ENCODE data around the gene PTPRA. TPM values are rescaled to one million over a fixed set of nuclear protein-coding genes. Genes with fewer than 3 reads are reported as not detected.

PTPRA gene
- total and polyA plus RNA-seq, 3 experiments from 2014 or later = 51.6 to 57.8 (median 56.9) TPM

DNA sequence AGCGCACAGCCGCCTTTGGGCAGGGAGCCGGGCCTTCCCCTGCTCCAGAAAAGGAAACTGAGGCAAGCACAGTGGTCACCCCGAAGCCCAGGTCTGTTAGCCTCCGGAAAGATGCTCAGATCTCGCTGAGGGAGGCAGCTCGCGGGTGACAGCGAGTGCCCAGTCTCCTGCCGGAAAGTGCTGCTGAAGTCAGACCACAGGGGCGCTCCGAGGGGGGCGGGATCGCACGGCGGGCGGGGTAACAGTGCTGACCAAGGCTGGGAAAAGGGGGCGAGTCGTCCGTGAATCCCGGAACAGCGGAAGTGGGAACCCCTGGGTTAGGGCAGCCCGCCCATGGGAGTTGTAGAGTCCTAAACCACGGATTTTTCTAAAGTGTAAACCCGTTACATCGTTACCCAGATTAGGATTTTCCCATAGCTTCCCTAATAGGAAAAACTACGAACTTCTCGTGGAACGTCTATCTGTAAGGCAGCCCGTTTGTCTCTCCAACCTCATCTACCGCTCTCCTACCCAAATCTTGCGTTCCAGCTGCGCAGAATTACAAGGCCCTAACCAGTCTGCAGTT is 32.2 kb upstream of the PTPRA start:
- POLR2A ChIA-PET = interaction anchor here (0.5 to 1.9 kb wide), 6 partner anchors 30 to 256 kb away, joined by 3 to 8 read pairs (median 5); partner anchors contain the start of gene PTPRA
- H3K27ac ChIP-seq (ENCODE audit: low read depth, low read length) = peak overlapping the region; percentile 52
- peaks cover 0 to 23% (median 9%) of the 10 kb centered on the region in 3 donors for H3K36me3 Mint-ChIP-seq

DNA sequence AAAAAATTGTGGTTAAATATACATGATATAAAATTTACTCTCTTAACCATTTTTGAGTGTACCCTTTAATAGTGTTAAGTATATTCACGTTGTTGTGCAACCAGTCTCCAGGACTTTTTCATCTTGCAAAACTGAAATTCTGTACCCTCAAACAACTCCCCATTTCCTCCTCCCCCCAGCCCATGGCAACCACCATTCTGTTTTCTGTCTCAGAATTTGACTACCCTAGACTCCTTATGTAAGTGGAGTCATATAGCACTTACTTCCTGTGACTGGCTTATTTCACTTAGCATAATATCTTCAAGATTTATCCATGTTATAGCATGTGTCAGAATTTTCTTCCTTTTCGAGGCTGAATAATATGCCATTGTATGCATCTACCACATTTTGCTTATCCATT is 27.7 kb upstream of the PTPRA start:
- Mint-ChIP-seq H3K4me3 (peak overlapping the region in 1 of 7 donors; percentile 51), H3K36me3 (peaks cover 0 to 16% (median 1%) of the 10 kb centered on the region in 3 donors), H3K9me3 (no peaks in the 10 kb centered on the region), H3K27ac (peak overlapping the region in 1 of 8 donors; percentile 24), H3K4me1 (peaks cover 26 to 53% (median 27%) of the 10 kb centered on the region in 3 donors), H3K27me3 (peaks cover 0 to 2% of the 10 kb centered on the region in 2 donors)
- no peak overlapping the region for H3K4me3 ChIP-seq (ENCODE audit: low read length)
- no peaks in the 10 kb centered on the region for H3K27me3 ChIP-seq (ENCODE audit: insufficient read depth, low read length, poor library complexity, severe bottlenecking)
- H3K9me3 ChIP-seq (ENCODE audit: low read length) = no peaks in the 10 kb centered on the region
- peaks cover 11% of the 10 kb centered on the region for H3K4me1 ChIP-seq (ENCODE audit: insufficient read depth, low read length)
- ChIA-PET POLR2A (no interaction called here), CTCF (no interaction called here)
- no peaks in the 10 kb centered on the region for H3K36me3 ChIP-seq (ENCODE audit: insufficient read depth, low read length)
- no peak overlapping the region for H3K27ac ChIP-seq (ENCODE audit: low read depth, low read length)
- DNase-seq = no peak

More for the DNA sequence above, 32.2 kb upstream of the PTPRA start:
- peak in 4 of 5 donors; percentile 27 to 61 (median 39) for DNase-seq
- no peaks in the 10 kb centered on the region for H3K27me3 Mint-ChIP-seq
- no peaks in the 10 kb centered on the region for H3K27me3 ChIP-seq (ENCODE audit: insufficient read depth, low read length, poor library complexity, severe bottlenecking)
- H3K36me3 ChIP-seq (ENCODE audit: insufficient read depth, low read length) = no peaks in the 10 kb centered on the region
- no peaks in the 10 kb centered on the region for H3K9me3 Mint-ChIP-seq
- H3K9me3 ChIP-seq (ENCODE audit: low read length) = no peaks in the 10 kb centered on the region
- CTCF ChIA-PET = interaction anchor here (1.2 to 1.8 kb wide), 3 partner anchors 8 to 88 kb away, joined by 3 to 5 read pairs (median 4); no protein-coding TSS in a partner anchor
- H3K4me1 Mint-ChIP-seq = peaks cover 35 to 62% (median 40%) of the 10 kb centered on the region in 3 donors
- peak overlapping the region; percentile 64 to 93 (median 82) for H3K27ac Mint-ChIP-seq
- H3K4me3 Mint-ChIP-seq = peak overlapping the region; percentile 86 to 95 (median 89)
- peaks cover 23% of the 10 kb centered on the region for H3K4me1 ChIP-seq (ENCODE audit: insufficient read depth, low read length)
- peak overlapping the region; percentile 79 for H3K4me3 ChIP-seq (ENCODE audit: low read length)

DNA sequence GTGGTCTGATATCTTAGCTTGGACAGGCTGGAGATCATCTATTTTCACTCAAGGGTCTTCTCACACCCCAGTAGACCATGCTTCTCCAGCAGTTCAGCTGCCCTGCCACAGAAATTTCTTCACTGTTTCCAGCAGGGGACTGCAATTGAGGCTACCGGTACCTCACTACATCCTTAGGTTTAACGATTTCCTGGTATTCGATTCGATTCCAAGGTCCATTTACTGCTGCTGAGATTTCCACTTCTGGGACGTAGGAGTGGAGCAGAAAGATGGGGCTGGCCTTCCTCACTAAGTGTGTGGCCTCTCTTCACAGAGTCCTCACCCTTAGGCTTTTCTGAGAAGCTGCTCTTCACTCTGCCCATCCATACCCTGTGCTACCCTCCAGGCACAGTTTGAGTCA is 26.6 kb upstream of the PTPRA start:
- DNase-seq = no peak
- Histone ChIP-seq H3K4me1 (ENCODE audit: insufficient read depth, low read length) (peaks cover 4% of the 10 kb centered on the region), H3K27me3 (ENCODE audit: insufficient read depth, low read length, poor library complexity, severe bottlenecking) (no peaks in the 10 kb centered on the region), H3K9me3 (ENCODE audit: low read length) (no peaks in the 10 kb centered on the region), H3K27ac (ENCODE audit: low read depth, low read length) (no peak overlapping the region), H3K36me3 (ENCODE audit: insufficient read depth, low read length) (no peaks in the 10 kb centered on the region), H3K4me3 (ENCODE audit: low read length) (no peak overlapping the region)
- Mint-ChIP-seq H3K4me3 (peak overlapping the region in 1 of 7 donors; percentile 39), H3K4me1 (peaks cover 23 to 50% (median 24%) of the 10 kb centered on the region in 3 donors), H3K36me3 (peaks cover 0 to 11% (median 1%) of the 10 kb centered on the region in 3 donors), H3K27me3 (peaks cover 0 to 2% of the 10 kb centered on the region in 2 donors), H3K27ac (peak overlapping the region in 2 of 8 donors; percentile 25 to 91), H3K9me3 (no peaks in the 10 kb centered on the region)
- ChIA-PET CTCF (no interaction called here), POLR2A (interaction anchor here (0.6 kb wide), 1 partner anchor 58 kb away, joined by 3 read pairs; no protein-coding TSS in a partner anchor)

DNA sequence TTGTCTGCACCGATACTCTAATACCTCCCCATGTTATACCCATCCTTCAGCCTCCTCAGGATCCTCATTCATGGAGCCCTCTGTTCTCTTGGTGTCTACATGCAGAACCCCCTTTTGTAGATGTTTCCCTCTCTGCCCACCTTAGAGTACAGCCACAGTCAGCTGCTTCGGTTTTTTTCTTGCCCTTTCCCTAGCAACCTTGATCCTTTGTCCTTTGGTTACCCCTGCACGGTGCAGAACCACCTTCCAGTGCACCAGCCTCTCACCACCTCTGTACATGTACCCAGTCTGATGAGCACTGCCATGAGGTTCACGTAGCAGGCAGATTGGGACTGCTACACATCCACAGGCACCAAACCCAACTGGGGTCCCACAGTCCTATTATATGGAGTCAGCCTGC is 25.5 kb upstream of the PTPRA start:
- Histone ChIP-seq H3K4me1 (ENCODE audit: insufficient read depth, low read length) (peaks cover 11% of the 10 kb centered on the region), H3K9me3 (ENCODE audit: low read length) (no peaks in the 10 kb centered on the region), H3K36me3 (ENCODE audit: insufficient read depth, low read length) (no peaks in the 10 kb centered on the region), H3K27me3 (ENCODE audit: insufficient read depth, low read length, poor library complexity, severe bottlenecking) (no peaks in the 10 kb centered on the region), H3K27ac (ENCODE audit: low read depth, low read length) (no peak overlapping the region), H3K4me3 (ENCODE audit: low read length) (no peak overlapping the region)
- H3K36me3 Mint-ChIP-seq = peaks cover 0 to 10% (median 1%) of the 10 kb centered on the region in 3 donors
- H3K4me1 Mint-ChIP-seq = peaks cover 34 to 60% (median 35%) of the 10 kb centered on the region in 3 donors
- ChIA-PET CTCF (no interaction called here), POLR2A (no interaction called here)
- peak overlapping the region in 1 of 8 donors; percentile 27 for H3K27ac Mint-ChIP-seq
- peaks cover 0 to 2% of the 10 kb centered on the region in 2 donors for H3K27me3 Mint-ChIP-seq
- no peak for DNase-seq
- no peak overlapping the region for H3K4me3 Mint-ChIP-seq
- H3K9me3 Mint-ChIP-seq = no peaks in the 10 kb centered on the region

GRCh38 chr20:2849529-2849928 is 23.8 kb upstream of the PTPRA start:
- Histone ChIP-seq H3K27me3 (ENCODE audit: insufficient read depth, low read length, poor library complexity, severe bottlenecking) (no peaks in the 10 kb centered on the region), H3K36me3 (ENCODE audit: insufficient read depth, low read length) (no peaks in the 10 kb centered on the region), H3K4me1 (ENCODE audit: insufficient read depth, low read length) (peaks cover 16% of the 10 kb centered on the region), H3K4me3 (ENCODE audit: low read length) (no peak overlapping the region), H3K9me3 (ENCODE audit: low read length) (no peaks in the 10 kb centered on the region), H3K27ac (ENCODE audit: low read depth, low read length) (no peak overlapping the region)
- POLR2A ChIA-PET = no interaction called here
- H3K4me1 Mint-ChIP-seq = peaks cover 33 to 53% (median 36%) of the 10 kb centered on the region in 3 donors
- DNase-seq = no peak
- no peaks in the 10 kb centered on the region for H3K9me3 Mint-ChIP-seq
- no peak overlapping the region for H3K4me3 Mint-ChIP-seq
- CTCF ChIA-PET = interaction anchor here (1.3 to 1.8 kb wide), 3 partner anchors 9 to 22 kb away, joined by 3 to 4 read pairs (median 4); partner anchors contain the start of genes PCED1A and VPS16
- H3K27me3 Mint-ChIP-seq = peaks cover 0 to 2% of the 10 kb centered on the region in 2 donors
- peaks cover 0 to 9% (median 0%) of the 10 kb centered on the region in 3 donors for H3K36me3 Mint-ChIP-seq
- peak overlapping the region in 1 of 8 donors; percentile 36 for H3K27ac Mint-ChIP-seq

GRCh38 chr20:2851086-2851485 is 22.2 kb upstream of the PTPRA start:
- H3K27ac ChIP-seq (ENCODE audit: low read depth, low read length) = no peak overlapping the region
- Mint-ChIP-seq H3K27ac (peak overlapping the region in 6 of 8 donors; percentile 38 to 92 (median 79)), H3K9me3 (no peaks in the 10 kb centered on the region), H3K36me3 (peaks cover 0 to 9% (median 0%) of the 10 kb centered on the region in 3 donors), H3K27me3 (peaks cover 0 to 2% of the 10 kb centered on the region in 2 donors), H3K4me1 (peaks cover 26 to 42% (median 27%) of the 10 kb centered on the region in 3 donors), H3K4me3 (no peak overlapping the region)
- H3K36me3 ChIP-seq (ENCODE audit: insufficient read depth, low read length) = no peaks in the 10 kb centered on the region
- no peak for DNase-seq
- POLR2A ChIA-PET = no interaction called here
- no peaks in the 10 kb centered on the region for H3K27me3 ChIP-seq (ENCODE audit: insufficient read depth, low read length, poor library complexity, severe bottlenecking)
- CTCF ChIA-PET = interaction anchor here (1.2 to 2.4 kb wide), 6 partner anchors 11 to 110 kb away, joined by 3 to 9 read pairs (median 4); partner anchors contain the start of genes PCED1A and VPS16
- no peaks in the 10 kb centered on the region for H3K9me3 ChIP-seq (ENCODE audit: low read length)
- peaks cover 16% of the 10 kb centered on the region for H3K4me1 ChIP-seq (ENCODE audit: insufficient read depth, low read length)
- H3K4me3 ChIP-seq (ENCODE audit: low read length) = no peak overlapping the region

- no peak overlapping the region for H3K4me3 ChIP-seq (ENCODE audit: low read length)
- H3K9me3 ChIP-seq (ENCODE audit: low read length) = no peaks in the 10 kb centered on the region
- H3K27ac Mint-ChIP-seq = peak overlapping the region in 2 of 8 donors; percentile 13 to 55
- no peak for DNase-seq
- no peaks in the 10 kb centered on the region for H3K9me3 Mint-ChIP-seq
- peaks cover 12% of the 10 kb centered on the region for H3K36me3 ChIP-seq (ENCODE audit: insufficient read depth, low read length)
- no peak overlapping the region for H3K27ac ChIP-seq (ENCODE audit: low read depth, low read length)
- peaks cover 0 to 24% (median 6%) of the 10 kb centered on the region in 3 donors for H3K36me3 Mint-ChIP-seq
- no peaks in the 10 kb centered on the region for H3K4me1 ChIP-seq (ENCODE audit: insufficient read depth, low read length)
- peaks cover 2 to 6% (median 6%) of the 10 kb centered on the region in 3 donors for H3K4me1 Mint-ChIP-seq
- no peaks in the 10 kb centered on the region for H3K27me3 Mint-ChIP-seq
- no peak overlapping the region for H3K4me3 Mint-ChIP-seq
- no peaks in the 10 kb centered on the region for H3K27me3 ChIP-seq (ENCODE audit: insufficient read depth, low read length, poor library complexity, severe bottlenecking)
- ChIA-PET POLR2A (no interaction called here), CTCF (interaction anchor here (1.4 kb wide), 2 partner anchors 14 to 107 kb away, joined by 3 to 6 read pairs; partner anchors contain the start of gene PTPRA)
Measured at GRCh38 chr20:2858591-2858990, 14.7 kb upstream of the PTPRA start.

Measured in CD8-positive, alpha-beta memory T cell (primary cell).